ENCODE measurements around the gene NAB2.

DNA sequence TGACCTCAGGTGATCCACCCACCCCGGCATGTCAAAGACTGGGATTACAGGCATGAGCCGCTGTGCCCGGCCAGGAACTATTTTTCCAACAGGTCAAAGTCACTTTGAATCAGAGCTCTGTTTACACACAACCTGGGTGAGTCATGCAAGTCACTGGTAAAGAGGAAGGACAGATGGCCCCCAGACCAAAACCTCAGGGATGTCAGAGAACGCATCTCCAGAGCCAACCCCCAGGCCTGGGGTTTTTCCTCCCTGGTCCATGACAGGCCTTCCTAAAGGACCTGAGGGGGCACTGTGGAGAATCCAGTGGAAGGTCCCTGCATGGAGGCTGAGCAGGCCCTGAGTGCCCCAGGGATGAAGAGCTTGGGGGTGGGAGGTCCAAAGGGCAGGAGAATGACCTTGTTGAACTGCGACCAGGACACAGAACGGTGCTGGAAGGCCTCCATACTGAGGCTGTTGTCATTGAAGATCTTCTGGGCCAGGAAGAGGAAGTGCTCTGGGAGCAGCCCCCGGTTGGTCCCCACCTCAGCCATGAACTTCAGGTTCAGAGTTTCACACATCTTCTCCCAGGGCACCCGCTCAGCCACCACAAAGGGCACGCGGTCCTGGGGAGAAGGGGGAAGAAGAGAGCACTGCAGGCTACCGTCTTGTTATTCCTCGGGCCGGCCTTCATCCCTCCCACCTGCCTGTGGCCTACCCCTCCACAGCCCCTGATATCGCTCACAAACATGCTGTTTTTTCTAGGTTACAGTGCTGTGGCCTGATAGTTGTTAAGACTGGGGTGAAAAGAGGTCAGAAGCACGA lies 13.2 kb downstream of the NAB2 start:
- TF ChIP-seq, protein P1, sequence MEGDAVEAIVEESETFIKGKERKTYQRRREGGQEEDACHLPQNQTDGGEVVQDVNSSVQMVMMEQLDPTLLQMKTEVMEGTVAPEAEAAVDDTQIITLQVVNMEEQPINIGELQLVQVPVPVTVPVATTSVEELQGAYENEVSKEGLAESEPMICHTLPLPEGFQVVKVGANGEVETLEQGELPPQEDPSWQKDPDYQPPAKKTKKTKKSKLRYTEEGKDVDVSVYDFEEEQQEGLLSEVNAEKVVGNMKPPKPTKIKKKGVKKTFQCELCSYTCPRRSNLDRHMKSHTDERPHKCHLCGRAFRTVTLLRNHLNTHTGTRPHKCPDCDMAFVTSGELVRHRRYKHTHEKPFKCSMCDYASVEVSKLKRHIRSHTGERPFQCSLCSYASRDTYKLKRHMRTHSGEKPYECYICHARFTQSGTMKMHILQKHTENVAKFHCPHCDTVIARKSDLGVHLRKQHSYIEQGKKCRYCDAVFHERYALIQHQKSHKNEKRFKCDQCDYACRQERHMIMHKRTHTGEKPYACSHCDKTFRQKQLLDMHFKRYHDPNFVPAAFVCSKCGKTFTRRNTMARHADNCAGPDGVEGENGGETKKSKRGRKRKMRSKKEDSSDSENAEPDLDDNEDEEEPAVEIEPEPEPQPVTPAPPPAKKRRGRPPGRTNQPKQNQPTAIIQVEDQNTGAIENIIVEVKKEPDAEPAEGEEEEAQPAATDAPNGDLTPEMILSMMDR (IDR thresholded peaks at IDR 0.05 in 2 of 3, conservative IDR thresholded peaks at IDR 0.05 in 1 of 3; ENCODE audit: insufficient read depth in 2 of 3, low read depth in 1 of 3, low read length in 3 of 3) = 0 out of 6 replicates have a peak, but pooled peaks of 1 of the 3 experiments have one; percentile 16
- TF ChIP-seq FOXK1 (CRISPR knock-in tag; IDR thresholded peaks at IDR 0.05; ENCODE audit: borderline replicate concordance) (no peak), XRCC4 (IDR thresholded peaks at IDR 0.05; ENCODE audit: extremely low read depth, insufficient read depth, insufficient read length) (no peak), GABPB1 (CRISPR knock-in tag; IDR thresholded peaks at IDR 0.05) (peak; percentile 50; the same call in 1 of the 2 replicates), BHLHE40 (IDR thresholded peaks at IDR 0.05; ENCODE audit: low read length) (no peak; the same call in 1 of the 2 replicates), XRCC5 (IDR thresholded peaks at IDR 0.05; ENCODE audit: low read depth, low read length) (no peak), OTX1 (CRISPR knock-in tag; IDR thresholded peaks at IDR 0.05) (no peak), EZH2 (IDR thresholded peaks at IDR 0.05; ENCODE audit: borderline replicate concordance, low read depth, low read length) (no peak), ZNF133 (CRISPR knock-in tag; IDR thresholded peaks at IDR 0.05) (no peak)

All from K562 (cell line).